ENCODE measurements around the gene DPYD.

DPYD gene

DNA sequence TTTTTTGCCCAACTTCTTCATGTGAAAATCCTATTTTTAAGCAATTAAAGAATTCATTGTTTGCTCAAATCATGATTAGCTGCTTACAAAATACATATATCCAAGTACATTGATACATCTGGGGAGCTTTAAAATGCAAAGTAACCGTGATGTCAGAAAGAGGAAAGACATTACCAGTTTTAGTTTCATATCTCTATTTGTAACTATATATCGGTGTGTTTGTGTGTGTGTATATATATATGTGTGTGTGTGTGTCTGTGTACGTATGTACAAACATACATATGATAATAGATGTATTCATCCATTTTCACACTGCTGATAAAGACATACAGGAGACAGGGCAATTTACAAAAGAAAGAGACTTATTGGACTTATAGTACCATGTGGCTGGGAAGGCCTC, 310.1 kb downstream of the DPYD start:
- Histone ChIP-seq H3K9me3 (ENCODE audit: insufficient read depth, low read length) (no peaks in the 10 kb centered on the region), H3K27me3 (ENCODE audit: insufficient read depth, insufficient read length) (no peaks in the 10 kb centered on the region), H3K4me1 (ENCODE audit: insufficient read depth, insufficient read length) (no peaks in the 10 kb centered on the region), H3K9ac (ENCODE audit: insufficient read length, low read depth) (no peak overlapping the region), H3K36me3 (ENCODE audit: insufficient read depth, insufficient read length, low read length) (no peaks in the 10 kb centered on the region), H3K4me3 (ENCODE audit: insufficient read length, low read depth) (no peak overlapping the region)
- no peak for TF ChIP-seq SUZ12 (IDR thresholded peaks at IDR 0.05; ENCODE audit: extremely low read depth, insufficient read depth, insufficient read length)
- no peak for DNase-seq (ENCODE audit: low read depth, low spot score)

DNA sequence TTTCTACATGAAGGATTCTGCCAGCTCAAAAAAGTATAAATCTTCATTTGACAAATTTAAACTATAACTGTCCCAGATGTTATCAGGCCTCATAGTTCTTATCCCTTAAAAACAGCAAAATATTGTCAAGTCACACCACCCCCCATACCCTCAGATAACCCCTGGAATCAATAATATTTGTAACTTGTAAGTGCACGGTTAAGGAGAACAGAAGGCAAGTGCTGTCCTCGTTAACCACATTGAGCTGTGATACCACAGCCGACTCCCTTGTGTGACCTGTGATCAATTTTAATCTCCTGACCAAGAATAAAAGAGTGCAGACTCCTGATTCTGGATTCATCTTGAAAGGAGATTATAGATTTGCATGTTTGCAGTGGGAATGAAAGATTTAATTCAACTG, 310.7 kb downstream of the DPYD start:
- Histone ChIP-seq H3K4me1 (ENCODE audit: insufficient read depth, insufficient read length) (no peaks in the 10 kb centered on the region), H3K9me3 (ENCODE audit: insufficient read depth, low read length) (no peaks in the 10 kb centered on the region), H3K9ac (ENCODE audit: insufficient read length, low read depth) (no peak overlapping the region), H3K4me3 (ENCODE audit: insufficient read length, low read depth) (no peak overlapping the region), H3K36me3 (ENCODE audit: insufficient read depth, insufficient read length, low read length) (no peaks in the 10 kb centered on the region), H3K27me3 (ENCODE audit: insufficient read depth, insufficient read length) (no peaks in the 10 kb centered on the region)
- DNase-seq (ENCODE audit: low read depth, low spot score): no peak
- no peak for TF ChIP-seq YY1 (IDR thresholded peaks at IDR 0.05; ENCODE audit: insufficient read depth, insufficient read length)
- no peak for TF ChIP-seq SUZ12 (IDR thresholded peaks at IDR 0.05; ENCODE audit: extremely low read depth, insufficient read depth, insufficient read length)
- no peak for TF ChIP-seq ZNF274 (IDR thresholded peaks at IDR 0.05; ENCODE audit: low read depth, low read length)

DNA sequence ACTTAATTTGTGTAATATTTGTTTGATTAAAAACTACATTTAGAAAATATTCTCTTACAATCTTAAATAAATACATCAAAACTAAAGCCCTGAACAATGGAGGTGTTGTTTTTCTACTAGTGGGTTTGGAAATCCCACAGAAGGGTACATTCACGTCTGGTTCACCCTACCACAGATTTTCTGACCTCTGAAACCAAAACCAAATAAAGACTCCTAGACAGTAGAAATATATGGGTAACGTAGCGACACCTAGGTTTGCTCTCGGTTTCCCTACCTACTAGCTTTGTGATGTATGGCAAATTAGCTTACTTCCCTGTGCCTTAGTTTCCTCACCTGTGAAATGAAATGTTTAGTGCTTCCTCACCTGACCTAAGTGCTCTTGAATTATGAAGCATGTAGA, 312.6 kb downstream of the DPYD start:
- no peak overlapping the region for H3K4me3 ChIP-seq (ENCODE audit: insufficient read length, low read depth)
- no peaks in the 10 kb centered on the region for H3K36me3 ChIP-seq (ENCODE audit: insufficient read depth, insufficient read length, low read length)
- H3K9ac ChIP-seq (ENCODE audit: insufficient read length, low read depth): no peak overlapping the region
- no peaks in the 10 kb centered on the region for H3K4me1 ChIP-seq (ENCODE audit: insufficient read depth, insufficient read length)
- H3K27me3 ChIP-seq (ENCODE audit: insufficient read depth, insufficient read length): no peaks in the 10 kb centered on the region
- TF ChIP-seq YY1 (IDR thresholded peaks at IDR 0.05; ENCODE audit: insufficient read depth, insufficient read length) (no peak), SUZ12 (IDR thresholded peaks at IDR 0.05; ENCODE audit: extremely low read depth, insufficient read depth, insufficient read length) (no peak), ZNF274 (IDR thresholded peaks at IDR 0.05; ENCODE audit: low read depth, low read length) (no peak)
- H3K9me3 ChIP-seq (ENCODE audit: insufficient read depth, low read length): no peaks in the 10 kb centered on the region
- no peak for DNase-seq (ENCODE audit: low read depth, low spot score)

DNA sequence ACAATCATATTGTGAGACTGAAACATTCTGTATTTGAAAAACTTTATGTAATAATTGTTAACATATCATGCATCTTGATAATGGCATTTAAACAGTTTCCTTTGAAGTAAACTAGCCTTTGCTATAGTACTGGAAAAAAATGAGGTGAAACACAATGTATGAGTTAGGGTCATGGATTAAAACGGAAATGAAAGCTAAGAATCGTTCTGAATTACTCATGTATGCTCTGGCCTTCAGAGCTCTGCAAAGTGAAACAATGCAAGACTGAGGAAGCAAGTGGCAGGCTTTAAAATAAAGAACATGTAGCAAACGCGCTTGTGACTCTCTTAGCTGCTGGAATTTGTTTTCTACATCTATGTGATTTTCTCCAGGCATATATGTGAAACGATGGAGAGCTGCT, 317.1 kb downstream of the DPYD start:
- H3K36me3 ChIP-seq (ENCODE audit: insufficient read depth, insufficient read length, low read length): no peaks in the 10 kb centered on the region
- no peak overlapping the region for H3K9ac ChIP-seq (ENCODE audit: insufficient read length, low read depth)
- H3K9me3 ChIP-seq (ENCODE audit: insufficient read depth, low read length): no peaks in the 10 kb centered on the region
- no peak overlapping the region for H3K4me3 ChIP-seq (ENCODE audit: insufficient read length, low read depth)
- no peaks in the 10 kb centered on the region for H3K27me3 ChIP-seq (ENCODE audit: insufficient read depth, insufficient read length)
- TF ChIP-seq SUZ12 (IDR thresholded peaks at IDR 0.05; ENCODE audit: extremely low read depth, insufficient read depth, insufficient read length) (no peak), YY1 (IDR thresholded peaks at IDR 0.05; ENCODE audit: insufficient read depth, insufficient read length) (no peak), ZNF274 (IDR thresholded peaks at IDR 0.05; ENCODE audit: low read depth, low read length) (no peak)
- H3K4me1 ChIP-seq (ENCODE audit: insufficient read depth, insufficient read length): no peaks in the 10 kb centered on the region
- no peak for DNase-seq (ENCODE audit: low read depth, low spot score)

DNA sequence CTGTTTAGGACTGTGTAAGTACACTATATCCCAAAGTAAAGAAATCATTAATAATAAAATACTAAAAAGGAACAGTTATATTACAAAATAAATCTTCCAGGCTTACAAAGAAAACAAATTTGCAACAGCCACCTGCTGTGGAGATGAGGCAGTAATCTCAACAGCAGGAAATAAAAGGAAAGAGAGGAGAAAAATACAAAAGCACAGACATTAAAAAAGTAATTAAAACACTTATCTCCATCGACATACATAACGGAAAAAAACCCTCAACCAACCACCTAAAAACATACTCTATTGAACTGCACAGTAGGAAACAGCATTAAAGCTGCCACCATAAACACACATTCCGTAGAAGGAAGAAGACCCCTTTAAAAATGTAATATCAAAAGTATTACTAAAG, 317.6 kb downstream of the DPYD start:
- TF ChIP-seq SUZ12 (IDR thresholded peaks at IDR 0.05; ENCODE audit: extremely low read depth, insufficient read depth, insufficient read length) (no peak), YY1 (IDR thresholded peaks at IDR 0.05; ENCODE audit: insufficient read depth, insufficient read length) (no peak), ZNF274 (IDR thresholded peaks at IDR 0.05; ENCODE audit: low read depth, low read length) (no peak)
- H3K4me1 ChIP-seq (ENCODE audit: insufficient read depth, insufficient read length): no peaks in the 10 kb centered on the region
- H3K27me3 ChIP-seq (ENCODE audit: insufficient read depth, insufficient read length): no peaks in the 10 kb centered on the region
- H3K9ac ChIP-seq (ENCODE audit: insufficient read length, low read depth): no peak overlapping the region
- H3K36me3 ChIP-seq (ENCODE audit: insufficient read depth, insufficient read length, low read length): no peaks in the 10 kb centered on the region
- no peaks in the 10 kb centered on the region for H3K9me3 ChIP-seq (ENCODE audit: insufficient read depth, low read length)
- no peak for DNase-seq (ENCODE audit: low read depth, low spot score)
- no peak overlapping the region for H3K4me3 ChIP-seq (ENCODE audit: insufficient read length, low read depth)

DNA sequence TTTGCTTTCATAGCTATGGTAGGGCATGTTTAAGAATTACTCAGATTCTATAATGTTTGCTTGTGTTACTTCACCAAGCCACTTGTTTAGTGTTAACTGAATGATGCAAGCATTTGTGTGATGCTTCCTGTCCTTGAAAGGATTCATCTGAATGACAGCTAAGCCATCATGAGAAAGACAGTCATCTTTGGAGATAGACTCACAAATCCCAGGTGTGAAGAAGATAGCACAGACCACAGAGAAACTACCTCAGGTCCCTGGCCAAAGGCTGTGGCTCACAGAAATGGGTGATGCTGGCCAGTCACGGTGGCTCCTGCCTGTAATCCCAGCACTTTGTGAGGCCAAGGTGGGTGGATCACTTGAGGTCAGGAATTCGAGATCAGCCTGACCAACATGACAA, 321.4 kb downstream of the DPYD start:
- no peaks in the 10 kb centered on the region for H3K4me1 ChIP-seq (ENCODE audit: insufficient read depth, insufficient read length)

DNA sequence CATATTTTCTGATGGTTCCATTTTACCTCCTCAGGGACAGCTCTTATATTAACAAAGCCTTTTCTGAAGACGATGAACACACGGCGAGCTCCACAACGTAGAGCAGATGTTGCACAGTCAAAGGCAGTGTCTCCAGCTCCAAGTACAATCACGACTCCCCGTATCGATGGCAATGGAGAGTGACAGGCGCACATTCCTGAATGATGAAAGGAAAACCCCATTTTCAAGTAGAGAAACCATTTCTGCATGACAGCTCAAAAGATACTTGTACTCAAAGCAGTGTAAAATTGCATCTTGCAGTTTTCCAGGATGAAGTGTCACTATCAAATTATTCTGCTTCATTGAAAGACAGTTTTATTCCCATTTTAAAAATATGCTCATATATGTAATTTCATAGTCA, 327.6 kb downstream of the DPYD start:
- no peaks in the 10 kb centered on the region for H3K9me3 ChIP-seq (ENCODE audit: insufficient read depth, low read length)
- no peak overlapping the region for H3K9ac ChIP-seq (ENCODE audit: insufficient read length, low read depth)
- DNase-seq (ENCODE audit: low read depth, low spot score): no peak
- no peaks in the 10 kb centered on the region for H3K4me1 ChIP-seq (ENCODE audit: insufficient read depth, insufficient read length)
- H3K4me3 ChIP-seq (ENCODE audit: insufficient read length, low read depth): no peak overlapping the region
- no peaks in the 10 kb centered on the region for H3K27me3 ChIP-seq (ENCODE audit: insufficient read depth, insufficient read length)
- no peak for TF ChIP-seq SUZ12 (IDR thresholded peaks at IDR 0.05; ENCODE audit: extremely low read depth, insufficient read depth, insufficient read length)
- TF ChIP-seq YY1 (IDR thresholded peaks at IDR 0.05; ENCODE audit: insufficient read depth, insufficient read length): no peak
- no peak for TF ChIP-seq ZNF274 (IDR thresholded peaks at IDR 0.05; ENCODE audit: low read depth, low read length)
- no peaks in the 10 kb centered on the region for H3K36me3 ChIP-seq (ENCODE audit: insufficient read depth, insufficient read length, low read length)

More for the DNA sequence above, 321.4 kb downstream of the DPYD start:
- Histone ChIP-seq H3K36me3 (ENCODE audit: insufficient read depth, insufficient read length, low read length) (no peaks in the 10 kb centered on the region), H3K9ac (ENCODE audit: insufficient read length, low read depth) (no peak overlapping the region), H3K27me3 (ENCODE audit: insufficient read depth, insufficient read length) (no peaks in the 10 kb centered on the region), H3K9me3 (ENCODE audit: insufficient read depth, low read length) (no peaks in the 10 kb centered on the region), H3K4me3 (ENCODE audit: insufficient read length, low read depth) (no peak overlapping the region)
- TF ChIP-seq SUZ12 (IDR thresholded peaks at IDR 0.05; ENCODE audit: extremely low read depth, insufficient read depth, insufficient read length) (no peak), ZNF274 (IDR thresholded peaks at IDR 0.05; ENCODE audit: low read depth, low read length) (no peak), YY1 (IDR thresholded peaks at IDR 0.05; ENCODE audit: insufficient read depth, insufficient read length) (no peak)
- no peak for DNase-seq (ENCODE audit: low read depth, low spot score)

DNA sequence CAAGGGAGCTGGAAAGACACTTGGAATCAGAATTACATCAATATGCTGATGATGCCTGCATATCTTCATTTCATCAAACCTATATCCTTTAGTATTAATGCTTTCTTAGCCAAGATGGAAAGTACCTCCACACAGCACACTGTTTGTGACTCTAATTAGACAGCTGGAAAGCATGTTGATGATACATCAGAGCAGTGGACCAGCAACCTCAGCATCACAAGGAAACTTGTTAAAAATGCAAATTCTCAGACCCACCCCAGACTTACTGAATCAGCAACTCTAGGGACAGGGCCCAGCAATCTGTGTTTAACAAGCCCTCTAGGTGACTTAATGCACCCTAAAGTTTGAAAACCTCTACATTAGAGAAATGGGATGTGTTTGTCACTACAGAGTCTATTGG, 332.1 kb downstream of the DPYD start:
- Histone ChIP-seq H3K27me3 (ENCODE audit: insufficient read depth, insufficient read length) (no peaks in the 10 kb centered on the region), H3K36me3 (ENCODE audit: insufficient read depth, insufficient read length, low read length) (no peaks in the 10 kb centered on the region), H3K9me3 (ENCODE audit: insufficient read depth, low read length) (no peaks in the 10 kb centered on the region), H3K4me3 (ENCODE audit: insufficient read length, low read depth) (no peak overlapping the region), H3K9ac (ENCODE audit: insufficient read length, low read depth) (no peak overlapping the region), H3K4me1 (ENCODE audit: insufficient read depth, insufficient read length) (no peaks in the 10 kb centered on the region)
- DNase-seq (ENCODE audit: low read depth, low spot score): no peak
- TF ChIP-seq ZNF274 (IDR thresholded peaks at IDR 0.05; ENCODE audit: low read depth, low read length): no peak
- no peak for TF ChIP-seq YY1 (IDR thresholded peaks at IDR 0.05; ENCODE audit: insufficient read depth, insufficient read length)
- TF ChIP-seq SUZ12 (IDR thresholded peaks at IDR 0.05; ENCODE audit: extremely low read depth, insufficient read depth, insufficient read length): no peak
